Esophagus muscularis mucosa (tissue), 4 donors: ENCODE results near the gene CREM. TPM values are rescaled to one million over a fixed set of nuclear protein-coding genes. Genes with fewer than 3 reads are reported as not detected.

ENCODE experiments used
- DNase-seq: peaks from one replicate; pipeline ENCODE4 v3.0.0-alpha.2; 2017; ENCODE audit errors: extremely low spot score
- H3K27ac ChIP-seq, 4 donors: fragments of 200-600 bp; sonication (generic); replicated peaks in 1 of 4; 1 replicate in 3 of 4; 2 replicates in 1 of 4; pipeline ENCODE4 v1.5.1; 2016 to 2019; ENCODE audit warnings: mild to moderate bottlenecking in 1 of 4
- H3K27me3 ChIP-seq, 4 donors: fragments of 200-600 bp; sonication (generic); one replicate each; pipeline versions ENCODE4 v1.5.1 to v1.6.0; 2016 to 2019
- H3K36me3 ChIP-seq, 4 donors: fragments of 200-600 bp; sonication (generic); one replicate each; pipeline ENCODE4 v1.5.1; 2016 to 2019
- H3K4me1 ChIP-seq, 4 donors: fragments of 200-600 bp; sonication (generic); one replicate each; pipeline ENCODE4 v1.5.1; 2016 to 2019
- H3K4me3 ChIP-seq, 4 donors: fragments of 200-600 bp; sonication (generic); 1 replicate in 2 of 4; 2 replicates in 2 of 4; pipeline ENCODE4 v1.5.1; 2016 to 2019; ENCODE audit warnings: mild to moderate bottlenecking in 4 of 4, moderate library complexity in 1 of 4
- H3K9me3 ChIP-seq, 4 donors: fragments of 200-600 bp; sonication (generic); 1 replicate in 3 of 4; 2 replicates in 1 of 4; pipeline ENCODE4 v1.5.1; 2016 to 2019
- EP300 ChIP-seq: sonication (generic); formaldehyde crosslinking; IDR thresholded peaks from one replicate; pipeline ENCODE4 v1.6.1; 2017; ENCODE audit warnings: antibody characterized with exemption
- POLR2A ChIP-seq: fragments of 450-650 bp; IDR thresholded peaks from one replicate; pipeline ENCODE4 v1.6.1; 2017; ENCODE audit warnings: antibody characterized with exemption, moderate library complexity, mild to moderate bottlenecking, low read depth
- POLR2AphosphoS5 ChIP-seq, 2 donors: sonication (generic); formaldehyde crosslinking; IDR thresholded peaks; one replicate each; pipeline ENCODE4 v1.6.1; 2017; ENCODE audit warnings: antibody characterized with exemption in 2 of 2
- WGBS: methylation state at CpG from one replicate; pipeline ENCODE4 v1.1.5; 2018; 5-methylcytosine and 5-hydroxymethylcytosine counted together
- intact Hi-C: fragments of 100-400 bp; cut with DNase I; formaldehyde crosslinking; loops from one replicate; pipeline ENCODE4 v1.15.1; 2023
- total RNA-seq, 4 donors: library from RNA; depleted of rRNA; stranded (reverse); fragments of >200 nt; gene quantifications; one replicate each; pipeline versions ENCODE4 v1.1.0 to v1.2.1, GENCODE V29; 2016
- TF ChIP-seq, protein P1 (sequence below), 3 experiments: fragments of 200-600 bp in 2 of 3; fragments of 450-650 bp in 1 of 3; sonication (generic) in 2 of 3; IDR thresholded peaks; one replicate each; pipeline ENCODE4 v1.5.1; 2017 to 2019; ENCODE audit warnings: antibody characterized with exemption in 3 of 3, mild to moderate bottlenecking in 2 of 3, moderate library complexity in 1 of 3

CREM gene
- total RNA-seq, 4 donors from 2014 or later, result 25.7 to 65.9 (median 29.5) TPM

DNA sequence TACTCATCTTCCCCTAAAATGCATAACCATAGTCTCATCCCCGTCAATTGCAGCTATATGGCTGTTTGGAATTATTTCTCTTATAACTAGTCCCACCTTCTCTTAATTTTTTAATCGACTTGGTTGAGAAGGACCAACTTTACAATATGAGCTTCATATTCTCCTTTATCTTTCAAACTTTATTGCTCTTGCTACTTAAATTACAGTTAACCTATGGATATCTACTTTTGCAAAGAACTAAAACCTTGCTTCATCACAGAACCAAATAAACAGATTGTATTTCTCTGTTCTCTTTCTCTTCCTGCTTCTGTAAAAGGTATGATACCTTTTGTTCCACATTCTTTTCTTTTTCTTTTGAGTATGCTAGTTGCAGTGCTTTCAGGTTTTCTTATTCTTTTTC, 6.1 kb downstream of the CREM start:
- Histone ChIP-seq H3K9me3 (no peaks in the 10 kb centered on the region), H3K36me3 (no peaks in the 10 kb centered on the region), H3K27me3 (no peaks in the 10 kb centered on the region), H3K27ac (no peak overlapping the region), H3K4me1 (peaks cover 15 to 34% (median 33%) of the 10 kb centered on the region in 4 donors), H3K4me3 (no peak overlapping the region)
- no peak for DNase-seq
- TF ChIP-seq POLR2A, result no peak
- no peak for TF ChIP-seq EP300
- TF ChIP-seq, protein P1, sequence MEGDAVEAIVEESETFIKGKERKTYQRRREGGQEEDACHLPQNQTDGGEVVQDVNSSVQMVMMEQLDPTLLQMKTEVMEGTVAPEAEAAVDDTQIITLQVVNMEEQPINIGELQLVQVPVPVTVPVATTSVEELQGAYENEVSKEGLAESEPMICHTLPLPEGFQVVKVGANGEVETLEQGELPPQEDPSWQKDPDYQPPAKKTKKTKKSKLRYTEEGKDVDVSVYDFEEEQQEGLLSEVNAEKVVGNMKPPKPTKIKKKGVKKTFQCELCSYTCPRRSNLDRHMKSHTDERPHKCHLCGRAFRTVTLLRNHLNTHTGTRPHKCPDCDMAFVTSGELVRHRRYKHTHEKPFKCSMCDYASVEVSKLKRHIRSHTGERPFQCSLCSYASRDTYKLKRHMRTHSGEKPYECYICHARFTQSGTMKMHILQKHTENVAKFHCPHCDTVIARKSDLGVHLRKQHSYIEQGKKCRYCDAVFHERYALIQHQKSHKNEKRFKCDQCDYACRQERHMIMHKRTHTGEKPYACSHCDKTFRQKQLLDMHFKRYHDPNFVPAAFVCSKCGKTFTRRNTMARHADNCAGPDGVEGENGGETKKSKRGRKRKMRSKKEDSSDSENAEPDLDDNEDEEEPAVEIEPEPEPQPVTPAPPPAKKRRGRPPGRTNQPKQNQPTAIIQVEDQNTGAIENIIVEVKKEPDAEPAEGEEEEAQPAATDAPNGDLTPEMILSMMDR (IDR thresholded peaks at IDR 0.05), result no peak
- no peak for TF ChIP-seq POLR2AphosphoS5 (IDR thresholded peaks at IDR 0.05)
- intact Hi-C loops, result no loop called here
- 93% methylated on average over 2 of the region's 2 CpGs for WGBS

DNA sequence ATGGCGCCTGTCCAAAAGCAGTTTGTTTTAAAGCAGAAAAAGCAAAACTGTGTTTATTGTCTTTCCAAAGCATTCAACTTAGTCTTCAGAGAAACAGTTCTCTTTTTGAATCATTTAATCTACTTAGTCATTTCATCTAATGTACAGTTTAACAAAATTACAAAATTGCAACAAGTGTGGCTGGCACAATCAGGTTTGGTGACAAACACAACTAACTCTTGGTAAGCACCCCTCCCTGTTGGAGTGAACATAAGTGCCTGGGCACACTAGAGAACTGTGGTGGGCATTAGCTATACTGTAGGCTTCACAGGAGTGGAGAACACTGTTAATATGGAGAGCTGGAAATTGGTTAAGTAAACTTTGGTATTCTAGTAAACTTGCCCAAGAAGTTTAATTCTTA, 6.9 kb downstream of the CREM start:
- 91% methylated on average over 1 of the region's 1 CpG for WGBS
- TF ChIP-seq EP300, result no peak
- TF ChIP-seq POLR2A, result no peak
- TF ChIP-seq, protein P1 (IDR thresholded peaks at IDR 0.05), result no peak
- TF ChIP-seq POLR2AphosphoS5 (IDR thresholded peaks at IDR 0.05), result no peak
- Histone ChIP-seq H3K4me3 (no peak overlapping the region), H3K4me1 (peaks cover 8 to 26% (median 25%) of the 10 kb centered on the region in 4 donors), H3K27ac (no peak overlapping the region), H3K27me3 (no peaks in the 10 kb centered on the region), H3K9me3 (no peaks in the 10 kb centered on the region), H3K36me3 (no peaks in the 10 kb centered on the region)
- intact Hi-C loops, result no loop called here
- DNase-seq, result no peak

DNA sequence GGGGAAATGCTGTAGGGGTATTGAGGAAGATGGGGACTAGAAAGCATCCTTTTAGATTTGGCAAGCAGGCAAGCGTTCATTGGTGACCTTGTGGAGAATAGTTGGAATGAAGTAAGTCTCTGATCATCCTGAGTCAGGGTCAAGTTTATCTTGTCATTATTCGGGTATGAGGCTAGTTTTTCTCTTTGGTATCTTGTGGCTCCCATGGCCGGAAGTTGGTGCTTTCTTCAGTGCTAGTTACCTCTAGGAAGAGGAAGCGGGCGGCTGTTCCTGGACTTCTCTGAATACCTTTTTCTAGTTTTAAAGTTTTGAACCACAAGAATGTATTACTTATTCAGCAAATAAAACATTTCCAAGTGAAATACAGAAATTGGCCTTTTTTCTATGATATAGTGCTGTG, 9.2 kb downstream of the CREM start:
- 82% methylated on average over 5 of the region's 5 CpGs for whole genome bisulfite sequencing
- H3K27me3 ChIP-seq, result no peaks in the 10 kb centered on the region
- TF ChIP-seq POLR2A (no peak), POLR2AphosphoS5 (IDR thresholded peaks at IDR 0.05) (no peak), EP300 (no peak)
- TF ChIP-seq, protein P1 (IDR thresholded peaks at IDR 0.05), result no peak

DNA sequence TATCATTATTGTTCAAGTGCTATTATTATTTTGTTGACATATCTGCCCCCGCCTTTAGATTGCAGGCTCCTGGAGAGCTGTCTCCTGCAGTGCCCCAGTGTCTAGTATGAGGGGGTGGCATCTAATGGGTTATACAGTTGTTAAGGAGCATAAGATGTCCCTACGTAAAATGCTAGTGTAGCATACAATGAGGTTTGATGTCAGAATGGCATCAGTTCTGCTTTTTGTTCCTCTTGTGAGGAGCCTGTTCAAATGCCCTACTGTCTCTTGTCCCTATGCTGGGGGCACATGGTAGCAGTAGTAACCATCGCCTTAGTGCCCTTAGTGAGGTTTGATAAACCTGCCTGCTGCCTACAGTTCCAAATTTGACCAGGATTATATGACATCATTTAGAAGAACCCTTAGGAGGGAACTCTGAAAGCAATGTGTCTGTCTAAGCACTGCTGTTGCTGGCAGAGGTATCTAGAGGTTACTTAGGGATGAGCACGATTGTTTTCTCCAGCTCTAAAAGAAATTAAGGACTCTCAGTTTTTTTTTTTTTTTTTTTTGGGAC, 9.7 kb downstream of the CREM start:
- Histone ChIP-seq H3K9me3 (no peaks in the 10 kb centered on the region), H3K36me3 (no peaks in the 10 kb centered on the region), H3K4me1 (peaks cover 0 to 15% (median 2%) of the 10 kb centered on the region in 4 donors), H3K4me3 (no peak overlapping the region), H3K27me3 (no peaks in the 10 kb centered on the region), H3K27ac (no peak overlapping the region)
- DNase-seq, result no peak
- TF ChIP-seq EP300, result no peak
- TF ChIP-seq POLR2A, result no peak
- no peak for TF ChIP-seq POLR2AphosphoS5 (IDR thresholded peaks at IDR 0.05)
- TF ChIP-seq, protein P1 (IDR thresholded peaks at IDR 0.05), result no peak
- 96% methylated on average over 4 of the region's 4 CpGs for WGBS
- intact Hi-C loops, result no loop called here

More for the DNA sequence above, 9.2 kb downstream of the CREM start:
- intact Hi-C loops, result no loop called here
- DNase-seq, result no peak
- Histone ChIP-seq H3K9me3 (no peaks in the 10 kb centered on the region), H3K4me1 (peaks cover 2 to 20% (median 4%) of the 10 kb centered on the region in 4 donors), H3K4me3 (no peak overlapping the region), H3K36me3 (no peaks in the 10 kb centered on the region), H3K27ac (no peak overlapping the region)

DNA sequence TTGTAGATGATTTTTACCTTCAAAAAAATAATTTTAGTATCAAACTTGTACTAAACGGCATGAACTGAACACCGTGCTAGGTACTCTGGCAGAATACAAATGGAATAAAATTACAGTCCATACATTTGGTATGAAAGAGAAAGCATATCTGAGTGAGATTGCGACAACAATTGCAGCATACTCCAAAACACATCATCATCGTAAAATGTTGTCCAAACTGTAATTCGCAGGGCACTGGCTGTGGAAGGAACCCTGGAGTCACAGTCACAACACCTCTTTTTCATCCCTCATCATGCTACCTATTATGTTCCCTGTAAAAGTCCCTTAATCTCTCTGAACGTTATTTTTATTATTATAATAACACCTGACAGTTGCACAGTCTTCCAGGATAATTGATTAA, 13.5 kb downstream of the CREM start:
- Histone ChIP-seq H3K27ac (no peak overlapping the region), H3K36me3 (no peaks in the 10 kb centered on the region), H3K9me3 (no peaks in the 10 kb centered on the region), H3K4me3 (no peak overlapping the region), H3K27me3 (no peaks in the 10 kb centered on the region), H3K4me1 (peaks cover 0 to 5% (median 0%) of the 10 kb centered on the region in 4 donors)
- TF ChIP-seq, protein P1 (IDR thresholded peaks at IDR 0.05), result no peak
- TF ChIP-seq POLR2A, result no peak
- intact Hi-C loops, result no loop called here
- DNase-seq, result no peak
- WGBS, result 93% methylated on average over 6 of the region's 6 CpGs
